Activated CD8-positive, alpha-beta memory T cell treated with anti-CD3 and anti-CD28 coated beads, Interleukin-2, amount 50 U/mL, for 24 hours (primary cell): ENCODE results near the gene PRMT5.
A peak's percentile ranks its signal among the peaks of the same experiment; 100 is the strongest.
"Not testable (repeated sequence)": the region's sequence is repeated elsewhere in the genome, so short reads cannot be mapped to it uniquely, and the experiment has no call there.

ENCODE experiments used
- DNase-seq: peaks from one replicate; pipeline ENCODE4 v3.0.0-alpha.2; 2020; ENCODE audit errors: extremely low read depth

The PRMT5 gene

GRCh38 chr14:22929104-22929960, at the start of gene PRMT5:
PRMT5 (minus strand) TSS chr14:22929376; CDS start chr14:22929361, 15 bp downstream.
- DNase-seq, result peak; percentile 92

GRCh38 chr14:22978487-22978837, 49.3 kb upstream of the PRMT5 start:
- no peak for DNase-seq

- no peak for DNase-seq
These were observed 48.7 kb upstream of the PRMT5 start for GRCh38 chr14:22977684-22978486.

- no peak for DNase-seq
These were observed 48.2 kb upstream of the PRMT5 start for GRCh38 chr14:22977434-22977683.

- DNase-seq, result no peak
These were observed 47.7 kb upstream of the PRMT5 start for GRCh38 chr14:22976620-22977433.

GRCh38 chr14:22974530-22975313, 45.5 kb upstream of the PRMT5 start:
- no peak for DNase-seq

GRCh38 chr14:22973217-22974032, 44.2 kb upstream of the PRMT5 start:
- DNase-seq, result no peak

- no peak for DNase-seq
These were observed 43.2 kb upstream of the PRMT5 start for GRCh38 chr14:22972313-22972930.

GRCh38 chr14:22971152-22971551, 42.0 kb upstream of the PRMT5 start:
- no peak for DNase-seq

- no peak for DNase-seq
These were observed 37.6 kb upstream of the PRMT5 start for GRCh38 chr14:22966783-22967269.

GRCh38 chr14:22965916-22966782, 37.0 kb upstream of the PRMT5 start:
- not testable (repeated sequence) for DNase-seq

- DNase-seq, result no peak
These were observed 33.0 kb upstream of the PRMT5 start for GRCh38 chr14:22962061-22962676.

- DNase-seq, result no peak
These were observed 26.8 kb upstream of the PRMT5 start for GRCh38 chr14:22955702-22956569.

- no peak for DNase-seq
These were observed 23.2 kb upstream of the PRMT5 start for GRCh38 chr14:22952418-22952817.

GRCh38 chr14:22951795-22952194, 22.6 kb upstream of the PRMT5 start:
- DNase-seq, result not testable (repeated sequence)

- DNase-seq, result no peak
These were observed 16.5 kb upstream of the PRMT5 start for GRCh38 chr14:22945642-22946041.

- DNase-seq, result no peak
These were observed 10.5 kb upstream of the PRMT5 start for GRCh38 chr14:22939684-22940083.

- no peak for DNase-seq
These were observed 6.0 kb upstream of the PRMT5 start for GRCh38 chr14:22935156-22935555.
